Measurements from ENCODE around the gene MLLT6. TPM values are rescaled to one million over a fixed set of nuclear protein-coding genes. Genes with fewer than 3 reads are reported as not detected.

MLLT6 gene
- total RNA-seq, 3 donors from 2014 or later: 263 to 315 (median 286) TPM

DNA sequence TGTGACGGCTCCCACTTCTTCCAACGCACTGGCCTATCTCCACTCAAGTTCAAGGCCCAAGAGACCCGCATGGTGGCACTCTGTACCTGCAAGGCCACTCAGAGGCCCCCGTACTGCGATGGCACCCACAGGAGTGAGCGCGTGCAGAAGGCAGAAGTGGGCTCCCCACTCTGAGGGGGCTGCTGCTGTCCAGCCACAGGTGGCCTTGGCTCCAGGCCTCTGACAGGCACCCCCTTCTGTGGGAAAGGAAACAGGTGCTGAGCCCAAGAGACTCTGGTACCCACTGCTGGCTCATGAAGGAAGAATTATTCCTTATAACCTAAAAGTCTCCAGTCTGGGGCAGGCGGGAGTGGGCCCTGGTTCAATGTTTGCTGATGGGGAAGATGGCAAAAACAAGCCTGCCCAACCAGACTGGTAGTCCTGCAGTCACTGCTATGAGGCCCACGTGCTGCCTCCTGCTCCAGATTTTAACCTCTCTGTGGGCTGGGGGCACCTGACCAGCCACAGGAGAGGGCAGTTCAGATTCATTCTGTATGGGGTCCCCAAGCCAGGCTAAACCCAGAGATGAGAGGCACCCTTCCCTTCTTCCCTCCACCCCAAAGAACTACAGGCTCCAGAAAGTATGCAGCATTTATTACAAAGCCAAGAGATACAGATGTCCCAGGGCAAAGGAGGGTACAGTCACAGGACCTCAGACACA lies 28.4 kb downstream of the MLLT6 start:
- ATAC-seq: no peak
- Mint-ChIP-seq H3K9me3 (no peaks in the 10 kb centered on the region), H3K27me3 (ENCODE audit: low read depth) (no peaks in the 10 kb centered on the region), H3K4me1 (ENCODE audit: low read depth) (peaks cover 61% of the 10 kb centered on the region), H3K36me3 (ENCODE audit: insufficient read depth) (peaks cover 2% of the 10 kb centered on the region), H3K4me3 (no peak overlapping the region)
- DNase-seq: no peak

DNA sequence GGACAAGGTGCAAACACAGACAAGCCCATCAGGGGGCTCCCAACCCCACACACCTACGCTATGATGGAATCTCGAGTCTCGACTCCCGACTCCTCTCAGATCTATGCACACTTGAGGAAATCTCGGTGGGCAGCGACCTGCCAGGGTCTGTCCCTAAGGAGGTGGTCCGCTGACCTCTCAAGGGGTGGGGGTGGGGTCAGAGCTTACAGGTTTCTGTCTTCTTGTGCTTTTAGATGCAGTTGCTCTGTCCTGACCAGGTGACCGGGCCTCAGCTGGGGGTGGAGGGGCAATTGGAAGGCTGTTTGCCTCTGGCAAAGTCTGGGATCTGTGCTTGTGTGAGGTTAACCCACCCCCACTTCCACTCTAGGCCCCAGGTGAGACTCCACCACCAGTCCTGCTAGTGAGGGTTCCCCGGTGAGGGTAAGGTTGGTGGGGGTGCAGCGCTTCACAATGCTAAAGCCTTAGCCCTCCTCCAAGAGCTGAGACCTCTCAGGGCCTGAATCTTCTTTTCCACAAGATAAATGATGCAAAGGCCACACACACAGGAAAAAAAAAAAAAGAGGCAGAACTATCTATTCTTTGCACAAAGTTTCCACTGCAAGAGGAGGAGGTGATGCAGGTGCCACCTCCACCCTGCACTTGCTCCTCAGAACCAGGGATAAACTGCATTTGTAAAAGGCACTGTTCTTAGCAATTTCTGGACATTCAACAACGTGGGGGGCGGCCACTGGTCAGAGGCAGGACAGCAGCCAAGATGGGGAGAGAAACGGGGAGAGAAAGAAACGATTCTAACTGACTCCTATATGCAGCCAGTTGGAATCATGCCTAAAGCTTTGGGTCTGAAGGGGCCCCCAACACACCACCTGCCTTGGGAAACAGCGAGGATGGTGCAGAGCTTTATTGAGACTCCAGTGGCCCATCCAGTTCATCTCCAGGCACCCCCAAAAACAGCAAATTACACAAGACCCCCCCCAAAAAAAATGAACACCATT lies 29.2 kb downstream of the MLLT6 start:
- H3K9me3 Mint-ChIP-seq: no peaks in the 10 kb centered on the region
- DNase-seq: no peak
- H3K36me3 Mint-ChIP-seq (ENCODE audit: insufficient read depth): peaks cover 2% of the 10 kb centered on the region
- H3K27me3 Mint-ChIP-seq (ENCODE audit: low read depth): no peaks in the 10 kb centered on the region
- peak overlapping the region; percentile 68 for H3K4me3 Mint-ChIP-seq
- no peak for ATAC-seq
- peaks cover 52% of the 10 kb centered on the region for H3K4me1 Mint-ChIP-seq (ENCODE audit: low read depth)

DNA sequence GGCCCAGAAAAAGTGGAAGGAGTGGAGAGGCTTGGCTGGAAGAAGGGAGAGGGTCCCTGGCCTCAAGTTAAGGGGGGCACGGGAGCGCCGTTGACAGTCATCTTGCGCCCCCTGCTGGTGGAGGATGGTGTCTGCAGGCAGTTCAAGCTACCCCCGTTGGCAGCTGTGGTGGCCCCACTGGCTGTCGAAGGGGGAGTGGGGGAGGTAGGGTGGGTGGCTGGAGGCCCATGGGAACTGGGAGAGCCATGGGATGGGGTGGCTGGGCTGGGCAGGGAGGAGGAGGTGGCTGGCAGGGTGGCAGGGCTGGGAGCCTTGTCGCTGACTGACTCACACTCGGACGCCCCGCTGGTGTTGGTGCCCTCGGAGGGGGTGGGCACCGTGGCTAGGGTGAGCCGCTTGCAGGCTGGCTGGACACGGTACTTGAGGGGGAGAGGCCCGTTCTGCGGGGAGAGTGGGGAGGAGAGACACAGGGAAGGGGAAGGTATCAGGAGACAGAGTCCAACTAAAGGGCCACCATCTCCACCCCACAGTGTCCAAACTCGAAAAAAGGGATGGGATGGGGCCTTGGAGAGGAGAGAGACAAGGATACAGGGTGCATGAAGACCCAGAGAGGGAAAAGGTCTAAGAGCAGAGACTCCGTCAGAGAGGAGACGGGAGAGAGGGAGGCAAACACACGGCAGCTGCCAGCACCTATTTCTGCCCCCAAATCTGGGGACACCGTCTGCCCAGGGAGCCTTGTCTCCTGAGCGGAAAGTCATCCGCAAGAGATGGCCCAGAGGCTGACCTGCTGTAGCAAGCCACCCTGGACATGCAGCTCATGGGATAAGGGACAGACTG lies 30.3 kb downstream of the MLLT6 start:
- H3K9me3 Mint-ChIP-seq: no peaks in the 10 kb centered on the region
- peaks cover 48% of the 10 kb centered on the region for H3K4me1 Mint-ChIP-seq (ENCODE audit: low read depth)
- H3K36me3 Mint-ChIP-seq (ENCODE audit: insufficient read depth): peaks cover 2% of the 10 kb centered on the region
- peak; percentile 79 for DNase-seq
- no peak for ATAC-seq
- H3K27me3 Mint-ChIP-seq (ENCODE audit: low read depth): no peaks in the 10 kb centered on the region
- no peak overlapping the region for H3K4me3 Mint-ChIP-seq

DNA sequence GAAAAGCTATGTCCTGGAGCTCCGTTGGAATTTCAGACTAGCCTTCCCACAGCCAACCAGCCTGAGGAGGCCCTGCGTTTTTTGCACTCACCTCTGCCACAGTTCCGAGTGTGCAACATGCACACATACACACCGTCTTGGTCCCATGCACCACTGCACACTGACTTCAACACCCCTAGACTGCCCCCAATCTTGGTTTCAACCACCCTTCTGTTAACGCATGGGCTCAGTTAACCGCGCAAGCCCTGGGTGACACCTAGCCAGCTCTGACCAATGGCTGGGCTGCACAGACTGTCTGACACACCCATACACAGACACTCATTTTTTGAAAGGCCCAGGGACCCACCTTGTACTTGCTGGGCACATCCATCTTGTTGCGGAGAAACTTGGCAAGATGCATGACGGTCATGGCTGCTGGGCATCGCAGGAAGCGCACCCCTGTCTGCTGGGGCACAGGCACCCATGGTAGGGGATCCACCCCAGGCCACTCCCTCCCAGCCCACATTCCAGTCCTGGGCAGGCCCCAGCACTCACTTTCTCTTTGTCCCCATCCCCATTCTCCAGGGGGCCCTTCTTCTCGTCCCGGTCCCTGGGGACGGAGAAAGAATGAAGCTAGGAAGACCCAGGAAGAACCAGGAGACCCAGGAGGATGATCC lies 33.1 kb downstream of the MLLT6 start:
- Mint-ChIP-seq H3K36me3 (ENCODE audit: insufficient read depth) (no peaks in the 10 kb centered on the region), H3K9me3 (no peaks in the 10 kb centered on the region), H3K27me3 (ENCODE audit: low read depth) (peaks cover 2% of the 10 kb centered on the region), H3K4me3 (no peak overlapping the region), H3K4me1 (ENCODE audit: low read depth) (peaks cover 22% of the 10 kb centered on the region)
- ATAC-seq (no peak), DNase-seq (no peak)

DNA sequence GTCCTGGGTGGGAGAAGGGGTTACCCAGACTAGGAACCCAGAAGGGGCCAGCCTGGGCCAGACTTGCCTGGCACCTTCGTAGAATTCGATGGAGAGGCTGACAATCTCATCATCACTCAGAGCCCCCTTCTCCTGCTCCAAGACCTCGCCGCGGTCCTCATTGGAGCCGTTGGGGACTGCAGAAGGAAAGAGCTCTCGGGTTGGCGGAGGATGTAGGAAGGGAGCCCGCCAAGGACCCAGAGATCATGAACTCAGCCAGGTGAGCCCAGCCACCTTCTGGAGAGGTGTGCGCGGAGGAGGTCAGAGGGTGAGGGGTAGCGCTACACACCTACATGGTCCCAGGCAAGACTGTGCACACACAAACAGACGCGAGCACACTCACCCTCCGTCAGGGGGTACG lies 33.6 kb downstream of the MLLT6 start:
- Mint-ChIP-seq H3K9me3 (no peaks in the 10 kb centered on the region), H3K36me3 (ENCODE audit: insufficient read depth) (no peaks in the 10 kb centered on the region), H3K4me3 (no peak overlapping the region), H3K4me1 (ENCODE audit: low read depth) (peaks cover 18% of the 10 kb centered on the region), H3K27me3 (ENCODE audit: low read depth) (peaks cover 4% of the 10 kb centered on the region)
- ATAC-seq: no peak
- no peak for DNase-seq

DNA sequence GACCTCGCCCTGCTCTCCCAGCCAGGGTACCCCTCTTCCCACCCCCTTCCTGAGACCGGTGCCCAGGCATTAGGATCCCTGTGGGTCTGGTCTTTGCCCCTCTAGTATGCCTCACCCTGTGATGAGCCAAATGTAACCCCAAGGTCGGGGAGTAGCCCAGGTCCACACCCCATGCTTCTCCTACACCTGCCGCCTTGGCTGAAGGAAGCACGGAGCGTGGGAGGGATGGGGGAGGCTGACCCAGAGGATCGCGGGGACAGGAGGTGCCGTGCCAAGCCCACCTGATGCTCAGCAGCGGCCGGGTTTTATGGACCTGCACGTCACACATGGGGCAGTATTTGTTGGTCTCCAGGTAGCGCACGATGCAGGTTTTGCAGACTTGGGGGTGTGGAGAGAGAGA lies 34.2 kb downstream of the MLLT6 start:
- H3K9me3 Mint-ChIP-seq: no peaks in the 10 kb centered on the region
- H3K27me3 Mint-ChIP-seq (ENCODE audit: low read depth): peaks cover 4% of the 10 kb centered on the region
- no peak for ATAC-seq
- H3K4me1 Mint-ChIP-seq (ENCODE audit: low read depth): peaks cover 12% of the 10 kb centered on the region
- DNase-seq: no peak
- H3K36me3 Mint-ChIP-seq (ENCODE audit: insufficient read depth): no peaks in the 10 kb centered on the region
- H3K4me3 Mint-ChIP-seq: no peak overlapping the region

DNA sequence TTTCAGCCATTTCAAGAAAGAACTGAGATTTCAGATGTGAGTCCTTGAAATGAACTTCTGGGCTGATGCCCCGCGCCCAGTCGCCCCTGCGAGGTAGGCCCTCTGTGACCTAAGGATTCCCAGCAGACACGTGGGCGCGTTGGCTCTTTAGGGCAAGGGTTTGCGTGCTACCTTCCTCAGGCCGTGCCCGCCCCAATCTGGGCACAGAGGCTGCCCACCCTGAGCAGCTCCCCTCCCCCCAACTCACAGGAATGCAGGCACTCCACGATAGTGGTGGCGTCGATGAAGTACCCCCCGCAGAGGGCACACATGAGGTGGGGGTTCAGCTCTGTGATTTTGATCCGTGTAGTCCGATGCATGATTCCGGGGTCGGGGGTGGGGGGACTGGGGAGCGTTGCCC lies 35.0 kb downstream of the MLLT6 start:
- Mint-ChIP-seq H3K36me3 (ENCODE audit: insufficient read depth) (no peaks in the 10 kb centered on the region), H3K4me3 (no peak overlapping the region), H3K27me3 (ENCODE audit: low read depth) (peaks cover 7% of the 10 kb centered on the region), H3K4me1 (ENCODE audit: low read depth) (peaks cover 5% of the 10 kb centered on the region), H3K9me3 (no peaks in the 10 kb centered on the region)
- ATAC-seq (no peak), DNase-seq (no peak)

DNA sequence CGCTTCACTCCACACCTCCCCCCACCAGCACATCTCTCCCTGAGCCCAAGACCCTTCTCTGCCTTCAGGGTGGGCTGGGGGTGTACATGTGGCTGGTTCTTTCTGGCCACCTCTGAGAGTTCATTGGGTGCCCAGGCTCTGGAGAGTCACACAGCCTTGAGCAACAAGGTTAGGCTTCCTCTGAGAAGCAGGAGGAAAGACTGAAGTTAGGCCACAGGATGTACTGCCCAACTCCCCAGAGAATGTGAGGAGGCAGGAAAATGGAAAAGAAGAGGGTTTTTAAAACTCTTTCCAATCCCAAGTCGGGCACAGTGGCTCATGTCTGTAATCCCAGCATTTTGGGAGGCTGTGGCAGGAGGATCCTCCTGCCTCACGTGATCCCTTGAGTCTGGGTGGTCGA lies 35.7 kb downstream of the MLLT6 start:
- Mint-ChIP-seq H3K9me3 (no peaks in the 10 kb centered on the region), H3K4me3 (no peak overlapping the region), H3K27me3 (ENCODE audit: low read depth) (peaks cover 11% of the 10 kb centered on the region), H3K36me3 (ENCODE audit: insufficient read depth) (no peaks in the 10 kb centered on the region), H3K4me1 (ENCODE audit: low read depth) (no peaks in the 10 kb centered on the region)
- DNase-seq: no peak
- ATAC-seq: no peak

DNA sequence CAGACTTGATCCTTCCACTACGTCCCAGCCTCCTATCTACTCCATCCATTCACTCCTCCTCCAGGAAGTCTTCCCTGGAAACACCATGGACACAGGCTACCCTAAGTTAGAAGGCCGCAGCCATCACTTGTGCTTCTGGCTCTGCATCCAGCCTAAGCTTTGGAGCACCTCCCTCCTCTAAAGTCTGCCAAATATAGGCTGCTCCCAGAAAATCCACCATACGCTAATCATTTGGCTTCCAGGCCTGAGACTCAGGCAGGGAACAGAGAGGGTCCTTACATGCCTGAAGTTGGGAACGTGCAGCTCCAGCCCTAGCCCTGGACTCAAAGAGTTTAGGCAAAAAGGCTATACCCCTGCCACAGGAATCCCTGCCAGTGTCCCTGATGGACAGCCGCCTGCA lies 36.4 kb downstream of the MLLT6 start:
- Mint-ChIP-seq H3K9me3 (no peaks in the 10 kb centered on the region), H3K27me3 (ENCODE audit: low read depth) (peaks cover 18% of the 10 kb centered on the region), H3K4me1 (ENCODE audit: low read depth) (no peaks in the 10 kb centered on the region), H3K4me3 (no peak overlapping the region), H3K36me3 (ENCODE audit: insufficient read depth) (no peaks in the 10 kb centered on the region)
- ATAC-seq (no peak), DNase-seq (no peak)

DNA sequence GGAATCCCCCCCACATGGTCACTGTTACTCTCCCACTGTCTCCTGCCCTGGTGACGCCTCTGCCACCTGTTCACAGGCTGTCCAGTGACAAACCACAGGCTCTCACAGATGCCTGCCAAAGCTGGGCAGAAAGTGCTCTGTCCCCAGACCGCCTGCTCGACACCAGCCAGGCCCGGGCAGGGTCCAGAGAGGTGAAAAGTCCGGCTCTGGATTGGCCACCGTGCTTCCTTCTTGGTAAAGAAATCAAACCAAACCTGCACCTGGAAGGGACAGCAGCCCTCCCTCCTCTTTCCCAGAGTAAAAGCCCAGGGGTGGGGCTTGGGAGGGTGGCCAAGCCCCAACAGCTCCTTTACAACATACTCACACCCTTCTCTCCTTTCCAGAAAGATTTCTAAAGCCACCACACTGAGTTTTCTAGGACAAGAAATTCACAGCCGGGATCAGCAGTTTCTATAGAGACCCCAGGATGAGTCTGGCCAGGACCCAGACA lies 36.9 kb downstream of the MLLT6 start:
- Mint-ChIP-seq H3K27me3 (ENCODE audit: low read depth) (peaks cover 23% of the 10 kb centered on the region), H3K9me3 (no peaks in the 10 kb centered on the region), H3K36me3 (ENCODE audit: insufficient read depth) (no peaks in the 10 kb centered on the region), H3K4me3 (no peak overlapping the region), H3K4me1 (ENCODE audit: low read depth) (peaks cover 4% of the 10 kb centered on the region)
- ATAC-seq (no peak), DNase-seq (no peak)

DNA sequence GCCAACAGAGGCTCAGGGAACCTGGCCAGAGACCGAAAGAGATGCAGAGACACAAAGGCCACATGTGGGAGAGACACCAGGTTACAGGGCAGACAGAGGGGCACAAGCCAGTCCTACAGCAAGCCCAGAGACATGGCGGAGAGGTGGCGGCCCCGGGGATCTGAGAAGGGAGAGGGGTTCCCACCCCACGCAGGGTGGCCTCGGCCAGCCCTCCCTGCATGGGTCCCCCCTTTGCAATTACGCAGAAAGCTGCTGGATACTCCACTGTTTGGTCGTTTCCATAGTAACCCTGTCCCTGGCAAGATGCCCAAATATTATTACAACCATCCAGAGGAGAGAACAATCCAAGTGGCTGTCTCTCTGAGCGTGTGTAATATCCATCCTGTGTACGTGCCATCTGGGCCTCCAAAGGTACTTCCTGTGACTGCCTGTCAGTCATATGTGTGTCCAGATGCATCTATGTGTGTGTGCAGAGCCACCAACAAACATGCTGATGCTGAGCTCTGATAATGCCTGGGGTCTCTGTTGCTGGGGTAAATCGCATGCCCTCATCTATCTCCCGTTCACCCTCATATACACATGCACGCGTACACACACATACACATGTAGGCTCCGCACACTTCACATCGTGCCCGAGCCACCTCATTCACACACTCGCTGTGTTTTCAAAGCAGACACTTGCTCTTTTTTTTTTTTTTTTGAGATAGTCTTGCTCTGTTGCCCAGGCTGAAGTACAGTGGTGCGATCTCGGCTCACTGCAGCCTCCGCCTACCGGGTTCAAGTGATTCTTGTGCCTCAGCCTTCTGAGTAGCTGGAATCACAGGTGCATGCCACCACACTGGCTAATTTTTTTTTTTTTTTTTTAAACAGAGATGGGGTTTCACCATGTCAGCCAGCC lies 37.6 kb downstream of the MLLT6 start:
- ATAC-seq (no peak), DNase-seq (no peak)
- Mint-ChIP-seq H3K9me3 (no peaks in the 10 kb centered on the region), H3K36me3 (ENCODE audit: insufficient read depth) (no peaks in the 10 kb centered on the region), H3K4me1 (ENCODE audit: low read depth) (peaks cover 4% of the 10 kb centered on the region), H3K27me3 (ENCODE audit: low read depth) (peaks cover 23% of the 10 kb centered on the region), H3K4me3 (no peak overlapping the region)

DNA sequence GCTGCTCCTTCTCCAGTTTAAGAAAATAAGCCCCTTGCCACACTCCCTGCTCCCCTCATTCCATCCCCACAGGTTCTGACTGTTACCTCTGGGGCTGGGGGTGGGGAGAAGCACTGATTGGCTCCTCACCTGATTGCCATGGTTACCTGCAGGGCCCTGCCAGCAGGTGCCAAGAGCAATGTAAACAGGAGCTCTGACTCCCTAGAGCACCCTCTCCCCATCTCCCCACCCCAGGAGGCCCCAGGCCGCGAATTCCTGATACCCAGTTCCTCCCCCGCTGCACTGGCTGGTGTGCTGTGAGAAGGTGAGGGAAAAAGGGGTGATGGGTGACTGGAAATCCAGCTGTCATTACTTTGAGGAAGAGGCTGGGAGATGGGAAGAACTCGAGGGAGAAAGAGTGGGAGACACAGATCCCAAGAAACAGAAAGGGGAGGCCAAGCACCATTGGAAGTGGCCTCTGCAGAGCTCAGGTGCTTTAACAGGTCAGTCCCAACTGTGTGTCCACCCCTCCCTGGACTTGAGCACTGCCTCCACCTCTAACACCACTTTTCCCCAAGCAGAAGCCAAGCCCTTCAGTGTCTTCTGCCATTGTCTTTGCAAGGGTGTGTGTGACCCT lies 38.6 kb downstream of the MLLT6 start:
- ATAC-seq (no peak), DNase-seq (no peak)
- Mint-ChIP-seq H3K9me3 (no peaks in the 10 kb centered on the region), H3K36me3 (ENCODE audit: insufficient read depth) (no peaks in the 10 kb centered on the region), H3K27me3 (ENCODE audit: low read depth) (peaks cover 28% of the 10 kb centered on the region), H3K4me3 (no peak overlapping the region), H3K4me1 (ENCODE audit: low read depth) (peaks cover 5% of the 10 kb centered on the region)

DNA sequence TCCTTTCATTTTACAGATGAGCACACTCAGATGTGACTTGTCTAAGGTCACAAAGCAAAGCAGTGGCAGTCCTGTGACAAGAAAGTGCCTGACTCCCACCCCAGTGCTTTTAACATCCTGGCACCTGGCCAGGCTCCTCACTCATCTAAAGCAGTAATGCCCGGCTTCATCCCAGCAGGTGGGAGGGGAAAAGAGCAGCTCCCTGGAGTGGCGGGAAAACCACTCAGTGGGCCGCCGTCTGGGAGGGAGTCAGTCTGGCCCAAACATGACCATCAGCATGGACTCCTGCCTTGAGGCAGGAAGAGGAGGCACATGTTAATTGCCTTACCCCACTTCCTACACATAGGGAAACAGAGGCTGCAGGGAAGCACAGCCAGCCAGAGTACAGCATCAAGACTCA lies 40.5 kb downstream of the MLLT6 start:
- ATAC-seq: no peak
- Mint-ChIP-seq H3K27me3 (ENCODE audit: low read depth) (peaks cover 43% of the 10 kb centered on the region), H3K36me3 (ENCODE audit: insufficient read depth) (no peaks in the 10 kb centered on the region), H3K9me3 (no peaks in the 10 kb centered on the region), H3K4me3 (no peak overlapping the region), H3K4me1 (ENCODE audit: low read depth) (peaks cover 19% of the 10 kb centered on the region)
- DNase-seq: no peak

All from activated T-cell treated with anti-CD3 and anti-CD28 coated beads, Interleukin-2, amount 50 U/mL, for 4 hours (primary cell).